ENCODE data around the gene ADAM22.
"Not testable (repeated sequence)": the region's sequence is repeated elsewhere in the genome, so short reads cannot be mapped to it uniquely, and the experiment has no call there.

The ADAM22 gene

GRCh38 chr7:88111140-88111743 is 177.2 kb downstream of the ADAM22 start:
- peak; percentile 24 for DNase-seq

- no peak for DNase-seq
Measured at GRCh38 chr7:88111954-88112471, 178.0 kb downstream of the ADAM22 start.

- no peak for DNase-seq
Measured at GRCh38 chr7:88115258-88115796, 181.3 kb downstream of the ADAM22 start.

GRCh38 chr7:88115816-88116215 is 181.8 kb downstream of the ADAM22 start:
- no peak for DNase-seq

GRCh38 chr7:88116235-88116795 is 182.3 kb downstream of the ADAM22 start:
- DNase-seq: no peak

GRCh38 chr7:88117325-88117724 is 183.3 kb downstream of the ADAM22 start:
- DNase-seq: no peak

- no peak for DNase-seq
Measured at GRCh38 chr7:88121335-88121734, 187.3 kb downstream of the ADAM22 start.

GRCh38 chr7:88127637-88128290 is 193.7 kb downstream of the ADAM22 start:
- no peak for DNase-seq

GRCh38 chr7:88132725-88133124 is 198.7 kb downstream of the ADAM22 start:
- no peak for DNase-seq

GRCh38 chr7:88140947-88141346 is 206.9 kb downstream of the ADAM22 start:
- no peak for DNase-seq

- no peak for DNase-seq
Measured at GRCh38 chr7:88141479-88141878, 207.4 kb downstream of the ADAM22 start.

- DNase-seq: no peak
Measured at GRCh38 chr7:88141953-88142352, 207.9 kb downstream of the ADAM22 start.

GRCh38 chr7:88146616-88147015 is 212.6 kb downstream of the ADAM22 start:
- no peak for DNase-seq

GRCh38 chr7:88147341-88147740 is 213.3 kb downstream of the ADAM22 start:
- DNase-seq: no peak

- DNase-seq: no peak
Measured at GRCh38 chr7:88147949-88148348, 213.9 kb downstream of the ADAM22 start.

- DNase-seq: no peak
Measured at GRCh38 chr7:88150033-88150432, 216.0 kb downstream of the ADAM22 start.

GRCh38 chr7:88151119-88151790 is 217.2 kb downstream of the ADAM22 start:
- no peak for DNase-seq

- no peak for DNase-seq
Measured at GRCh38 chr7:88153378-88153777, 219.3 kb downstream of the ADAM22 start.

- DNase-seq: no peak
Measured at GRCh38 chr7:88155756-88156155, 221.7 kb downstream of the ADAM22 start.

GRCh38 chr7:88156356-88156755 is 222.3 kb downstream of the ADAM22 start:
- no peak for DNase-seq

GRCh38 chr7:88159741-88160140 is 225.7 kb downstream of the ADAM22 start:
- not testable (repeated sequence) for DNase-seq

GRCh38 chr7:88165697-88166096 is 231.6 kb downstream of the ADAM22 start:
- DNase-seq: no peak

GRCh38 chr7:88167223-88167622 is 233.2 kb downstream of the ADAM22 start:
- no peak for DNase-seq
